NCI-H1048 (cell line): ENCODE measurements around the gene TNNT2.

Experiments used
- DNase-seq: peaks from one replicate; lab custom pipeline; 2025; lab: John Stamatoyannopoulos, UW

Gene TNNT2

DNA sequence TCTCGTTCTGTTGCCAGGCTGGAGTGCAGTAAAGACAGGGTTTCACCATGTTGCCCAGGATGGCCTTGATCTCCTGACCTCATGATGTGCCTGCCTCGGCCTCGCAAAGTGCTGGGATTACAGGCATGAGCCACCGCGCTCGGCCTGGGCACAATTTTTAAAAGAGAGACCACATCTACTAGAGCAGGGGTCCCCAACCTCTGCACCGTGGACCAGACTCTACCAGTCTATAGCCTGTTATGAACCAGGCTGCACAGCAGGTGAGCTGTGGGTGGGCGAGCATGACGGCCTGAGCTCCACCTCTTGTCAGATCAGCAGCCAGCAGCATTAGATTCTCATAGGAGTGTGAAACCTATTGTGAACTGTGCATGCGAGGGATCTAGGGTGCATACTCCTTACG, 20.8 kb downstream of the TNNT2 start:
- no peak for DNase-seq

DNA sequence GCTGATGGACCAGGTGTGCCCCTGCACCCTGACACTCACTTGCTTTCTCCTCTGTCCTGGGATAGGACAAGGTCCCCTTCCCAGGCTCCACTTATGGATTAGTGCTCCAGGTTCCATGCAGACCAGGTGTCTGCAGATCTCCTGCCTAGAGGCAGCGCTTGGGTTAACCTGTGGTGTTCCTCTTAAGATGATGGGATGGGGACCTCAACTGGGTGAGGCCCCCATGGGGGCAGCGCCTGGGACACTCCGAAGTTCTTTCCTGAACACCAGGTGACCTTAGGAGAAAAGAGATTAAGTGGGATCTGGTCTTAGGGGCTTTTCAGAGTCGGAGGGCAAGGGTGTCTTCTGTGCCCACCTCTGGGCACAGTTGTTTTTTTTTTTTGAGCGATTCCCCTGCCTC, 21.2 kb downstream of the TNNT2 start:
- no peak for DNase-seq

DNA sequence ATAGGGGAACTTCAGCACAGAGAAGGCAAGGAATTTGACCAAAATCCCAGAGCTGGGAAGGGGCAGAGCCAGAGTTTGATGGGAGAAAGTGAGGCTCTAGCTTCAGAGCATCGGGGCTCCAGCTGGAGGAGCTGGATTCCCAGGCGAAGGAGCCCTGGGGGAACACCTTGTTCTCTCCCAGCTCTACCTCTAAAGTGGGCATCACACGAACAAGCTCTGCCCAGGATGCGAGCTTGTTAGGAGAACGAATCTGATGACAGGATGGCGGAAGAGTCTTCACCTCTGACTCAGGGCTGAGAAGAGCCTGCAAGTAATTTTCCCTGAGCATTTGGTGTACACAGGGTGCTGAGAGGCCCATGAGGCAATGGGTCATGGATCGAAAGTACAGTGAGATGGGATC, 22.0 kb downstream of the TNNT2 start:
- no peak for DNase-seq

DNA sequence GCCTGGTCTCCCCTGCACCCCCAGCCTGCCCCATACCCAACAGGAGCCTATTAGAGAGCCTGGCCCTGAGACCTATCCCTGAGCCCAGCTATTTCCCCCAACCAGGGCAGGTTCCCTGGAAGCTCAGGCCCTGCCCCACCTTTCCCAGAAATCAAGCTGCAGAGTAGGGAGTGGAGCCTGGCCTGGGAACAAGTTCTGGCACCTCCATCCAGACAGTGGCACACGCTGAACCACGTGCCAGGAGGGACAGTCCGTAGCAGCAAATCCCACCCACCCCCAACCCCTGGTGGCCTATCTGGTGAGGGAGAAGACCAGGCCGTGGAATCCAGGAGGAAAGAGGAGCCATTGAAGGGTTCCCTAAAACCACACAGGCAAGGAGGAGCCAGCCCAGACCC, 22.6 kb downstream of the TNNT2 start:
- no peak for DNase-seq

DNA sequence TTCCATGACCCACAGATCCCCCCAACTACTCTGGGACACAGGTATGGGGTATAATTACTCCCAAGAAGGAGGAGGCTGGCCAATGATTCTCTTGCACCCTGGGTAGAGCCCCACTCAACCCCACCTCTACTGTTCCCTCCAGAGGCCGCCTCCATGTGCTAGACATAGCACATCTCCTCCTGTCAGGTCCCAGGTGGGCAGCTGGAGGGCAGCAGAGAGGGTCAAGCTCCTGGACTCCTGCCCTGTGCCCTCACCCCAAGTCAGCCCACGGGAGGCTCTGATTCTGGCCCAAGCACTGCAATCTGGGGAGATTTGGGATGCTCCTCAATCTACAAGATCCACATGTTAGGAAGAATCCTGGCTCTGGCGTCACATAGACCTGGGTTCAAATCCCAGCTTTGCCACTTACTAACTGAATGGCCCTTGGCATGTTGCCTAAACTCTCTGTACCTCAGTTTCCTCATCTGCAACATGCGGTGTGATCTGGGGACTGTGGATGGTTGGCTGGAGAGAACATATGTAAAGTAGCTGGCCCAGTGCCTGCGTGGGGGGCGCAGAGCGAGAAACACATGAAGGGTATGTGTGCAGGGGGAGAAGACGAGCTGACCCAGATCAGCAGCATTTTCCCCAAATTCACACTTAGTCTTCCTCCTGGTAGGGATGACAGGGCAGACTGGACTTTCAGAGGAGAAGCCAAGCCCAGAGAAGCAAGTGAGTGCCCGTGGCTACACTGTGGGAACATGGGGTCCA, 23.2 kb downstream of the TNNT2 start:
- no peak for DNase-seq

DNA sequence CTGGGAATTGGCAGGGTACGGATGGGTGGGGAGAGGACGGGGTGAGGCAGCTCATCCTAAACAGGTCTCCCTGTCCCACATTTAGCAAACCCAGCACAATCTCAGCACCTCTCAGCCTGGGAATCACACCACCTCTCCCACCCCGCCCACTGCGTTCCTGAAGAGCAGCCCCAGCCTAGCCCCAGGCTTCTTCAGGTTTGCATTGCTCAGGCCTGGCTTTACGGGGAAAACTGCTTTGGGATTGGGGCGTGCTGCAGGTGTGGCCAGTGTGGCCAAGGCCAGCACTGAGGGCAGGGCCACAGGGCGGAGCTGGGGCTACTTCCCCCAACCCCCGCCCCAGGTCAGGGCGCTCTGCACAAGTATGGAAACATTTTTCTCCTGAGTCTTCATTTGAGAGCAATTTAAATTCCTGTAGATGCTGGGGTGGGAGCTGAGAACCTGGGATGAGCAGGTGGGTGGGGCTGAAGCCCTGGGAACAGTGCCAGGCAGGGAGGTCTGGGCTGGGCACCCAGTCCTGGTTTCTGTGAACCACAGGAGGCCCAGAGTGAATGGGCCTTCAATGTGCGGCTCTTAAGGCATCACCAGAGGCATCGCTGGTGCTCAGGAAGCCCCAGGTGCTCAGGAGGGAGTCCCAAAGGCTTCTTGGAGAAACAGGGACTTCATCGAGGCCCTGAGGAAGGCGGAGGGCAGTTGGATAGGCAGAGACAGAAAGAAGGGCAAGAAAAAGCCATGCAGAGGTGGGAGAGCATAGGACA, 24.1 kb downstream of the TNNT2 start:
- no peak for DNase-seq

DNA sequence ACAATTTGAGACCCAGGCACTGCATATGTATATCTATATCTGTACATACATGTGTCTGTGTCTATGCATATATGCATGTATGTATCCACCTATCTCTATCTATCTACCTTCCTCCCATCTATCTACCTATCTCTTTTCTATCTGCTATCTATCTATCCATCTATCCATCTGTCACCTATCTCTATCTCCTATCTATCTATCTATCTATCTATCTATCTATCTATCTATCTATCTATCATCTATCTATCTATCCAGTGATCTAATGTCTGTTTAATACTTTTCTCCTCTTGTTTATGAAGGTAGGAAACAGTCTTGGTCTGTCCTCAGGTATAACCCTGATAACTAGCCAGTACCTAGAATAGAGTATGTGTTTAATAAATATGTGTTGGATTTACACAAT, 25.9 kb downstream of the TNNT2 start:
- no peak for DNase-seq

DNA sequence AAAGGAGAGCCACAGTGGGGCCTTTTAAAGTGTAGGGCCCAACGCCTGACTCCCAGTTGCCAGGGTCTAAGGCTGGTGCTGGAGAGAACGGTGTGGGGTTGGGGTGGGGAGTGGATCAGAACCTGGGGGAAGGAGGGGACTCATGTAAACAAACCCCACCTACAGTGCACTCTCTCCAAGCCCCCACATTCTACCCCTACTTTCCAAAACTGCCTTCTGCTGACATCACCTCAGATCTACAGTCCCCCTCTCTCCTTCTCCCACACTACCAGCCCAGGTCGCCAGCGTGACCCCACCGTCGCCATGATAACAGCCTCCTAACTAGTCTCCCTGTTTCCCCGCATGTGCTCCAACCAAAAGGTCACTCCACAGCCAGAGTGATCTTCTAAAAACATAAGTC, 26.6 kb downstream of the TNNT2 start:
- no peak for DNase-seq

DNA sequence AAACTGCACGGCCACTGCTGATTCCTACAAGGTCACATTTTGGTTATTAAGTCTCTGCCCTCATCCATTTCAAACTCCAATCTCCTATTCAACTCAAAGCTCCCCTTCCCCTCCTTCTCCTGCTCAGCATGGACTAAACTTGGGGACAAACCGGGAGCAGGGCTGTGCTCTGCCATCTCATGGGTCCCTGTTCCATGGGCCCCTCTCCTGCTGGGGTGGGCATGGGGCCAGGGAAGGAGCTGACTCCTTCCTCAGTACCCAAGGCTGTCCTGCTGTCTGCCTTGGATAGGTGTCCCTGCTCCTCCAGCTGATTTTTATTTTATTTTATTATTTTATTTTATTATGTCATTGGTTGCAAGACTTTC, 27.1 kb downstream of the TNNT2 start:
- DNase-seq: no peak

DNA sequence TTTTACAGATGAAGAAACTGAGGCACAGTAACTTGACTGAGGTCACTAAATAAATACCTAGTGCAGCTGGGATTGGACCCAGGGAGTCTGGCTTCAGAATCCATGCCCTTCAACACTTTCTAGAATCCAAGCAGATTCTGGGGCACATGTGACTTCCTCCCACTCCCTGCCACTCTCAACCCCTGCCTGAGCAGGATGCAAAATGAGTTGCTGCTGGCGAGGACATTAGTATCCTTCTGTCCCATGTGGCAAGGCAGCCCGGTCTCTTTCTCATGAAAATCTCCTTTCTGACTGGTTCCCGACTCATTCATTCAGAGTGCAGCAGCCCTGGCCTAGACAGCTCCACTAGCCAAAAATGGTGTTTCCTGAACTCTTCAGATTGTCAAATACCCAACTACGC, 28.4 kb downstream of the TNNT2 start:
- no peak for DNase-seq

DNA sequence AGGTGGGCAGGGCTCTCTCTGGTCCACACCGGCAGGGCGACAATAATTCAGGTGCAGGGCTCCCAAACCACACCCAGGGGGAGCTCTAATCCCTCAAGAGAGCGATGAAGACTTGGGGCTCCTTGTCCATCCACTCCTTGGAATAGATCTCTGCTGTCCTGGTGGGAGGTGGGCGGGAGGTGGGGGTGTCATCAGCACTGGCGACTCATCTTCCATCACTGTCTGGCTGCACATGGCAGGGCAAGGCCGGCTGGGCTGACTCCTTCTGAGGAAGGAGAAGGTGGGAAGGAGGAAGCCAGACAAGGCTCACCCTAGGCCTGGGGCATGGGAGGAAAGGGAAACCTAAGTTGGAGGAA, 29.3 kb downstream of the TNNT2 start:
- no peak for DNase-seq

DNA sequence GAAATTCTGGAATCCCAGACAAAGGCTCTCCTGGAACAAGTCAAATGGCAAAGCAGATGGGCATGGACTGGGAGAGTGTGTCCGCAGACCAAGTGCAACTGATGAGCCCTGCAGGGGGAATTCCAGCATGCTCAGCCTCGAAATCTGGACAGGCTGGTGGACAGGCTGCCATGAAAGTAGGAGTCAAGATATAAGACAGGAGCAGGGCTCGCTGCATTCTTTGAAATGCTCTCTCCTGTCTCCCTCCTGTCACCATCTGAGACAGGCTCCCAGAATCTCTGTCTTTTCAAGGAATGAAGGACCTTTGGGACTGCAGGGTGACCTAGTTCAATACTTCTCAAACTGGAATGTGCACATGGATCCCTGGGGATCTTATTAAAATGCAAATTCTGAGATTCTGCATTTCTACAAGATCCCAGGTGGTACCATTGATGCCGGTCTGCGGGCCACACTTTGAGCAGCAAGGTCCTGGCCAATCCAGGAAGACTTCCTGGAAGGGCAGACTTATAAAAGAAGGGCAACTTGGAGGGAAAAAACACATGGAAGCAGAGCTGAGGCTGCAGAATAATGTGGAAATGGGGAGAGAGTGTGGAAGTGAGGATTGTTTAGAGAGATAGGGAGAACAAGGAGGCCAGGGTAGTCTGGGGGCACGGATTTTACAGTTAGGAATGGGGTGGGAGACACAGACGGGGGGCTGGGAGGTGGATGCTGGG, 29.8 kb downstream of the TNNT2 start:
- no peak for DNase-seq

DNA sequence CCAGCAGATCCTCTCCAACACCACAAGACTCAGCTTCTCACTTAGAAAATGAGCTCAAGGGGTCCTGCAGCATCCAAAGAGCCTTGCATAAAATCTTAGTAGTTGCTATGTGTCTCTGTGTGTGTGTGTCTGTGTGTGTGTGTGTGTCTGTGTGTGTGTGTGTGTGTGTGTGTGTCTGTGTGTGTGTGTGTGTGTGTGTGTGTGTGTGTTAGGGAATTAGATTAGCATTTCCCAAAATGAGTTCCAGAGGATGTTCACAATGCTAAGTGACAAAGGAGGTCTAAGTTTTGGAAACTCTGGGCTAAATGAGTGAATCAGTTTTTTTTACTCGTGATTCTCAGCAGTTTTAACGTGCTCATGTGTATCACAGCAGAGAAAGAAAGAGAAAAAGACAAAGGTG, 30.5 kb downstream of the TNNT2 start:
- no peak for DNase-seq

DNA sequence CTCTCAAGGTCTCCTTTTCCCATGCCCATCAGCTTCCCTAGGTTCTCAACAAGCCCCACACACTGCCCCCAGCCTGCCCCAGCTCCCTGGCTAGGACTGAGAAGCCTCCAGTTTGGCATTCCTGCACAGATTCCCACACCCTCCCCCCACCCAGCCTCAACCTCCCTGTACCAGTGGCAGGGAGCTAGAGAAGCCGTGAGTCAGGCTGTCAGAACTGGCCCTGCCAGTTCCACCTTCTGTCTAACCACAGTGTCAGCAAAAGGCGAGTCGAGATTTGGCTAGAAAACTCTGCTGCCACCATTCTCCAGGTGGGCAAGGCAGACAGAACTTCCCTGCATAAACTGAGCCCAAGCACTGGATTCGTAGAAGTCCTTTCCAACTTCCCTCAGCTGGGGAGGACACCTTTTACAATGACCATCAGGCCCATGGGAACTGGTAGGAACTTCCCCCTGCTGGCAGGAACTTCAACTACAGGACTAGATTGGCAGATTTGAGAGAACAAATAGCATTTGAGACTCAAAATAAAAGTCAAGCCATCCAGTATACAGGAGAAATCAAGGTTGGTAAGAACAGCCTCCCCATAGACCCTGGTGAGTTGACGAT, 31.0 kb downstream of the TNNT2 start:
- DNase-seq: no peak

DNA sequence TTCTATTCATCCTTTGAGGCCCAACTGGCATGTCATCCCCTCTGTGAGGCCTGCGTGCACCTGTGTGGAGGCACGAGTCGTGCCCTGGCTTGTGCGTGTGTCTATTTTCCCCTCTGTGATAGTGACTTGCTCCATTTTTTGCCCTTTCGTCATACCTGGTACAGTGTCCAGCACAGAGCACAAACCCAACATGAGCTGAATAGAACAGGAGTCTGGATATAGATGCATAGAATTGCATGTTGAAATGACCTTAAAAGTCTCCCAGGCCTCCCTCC, 32.5 kb downstream of the TNNT2 start:
- DNase-seq: no peak

DNA sequence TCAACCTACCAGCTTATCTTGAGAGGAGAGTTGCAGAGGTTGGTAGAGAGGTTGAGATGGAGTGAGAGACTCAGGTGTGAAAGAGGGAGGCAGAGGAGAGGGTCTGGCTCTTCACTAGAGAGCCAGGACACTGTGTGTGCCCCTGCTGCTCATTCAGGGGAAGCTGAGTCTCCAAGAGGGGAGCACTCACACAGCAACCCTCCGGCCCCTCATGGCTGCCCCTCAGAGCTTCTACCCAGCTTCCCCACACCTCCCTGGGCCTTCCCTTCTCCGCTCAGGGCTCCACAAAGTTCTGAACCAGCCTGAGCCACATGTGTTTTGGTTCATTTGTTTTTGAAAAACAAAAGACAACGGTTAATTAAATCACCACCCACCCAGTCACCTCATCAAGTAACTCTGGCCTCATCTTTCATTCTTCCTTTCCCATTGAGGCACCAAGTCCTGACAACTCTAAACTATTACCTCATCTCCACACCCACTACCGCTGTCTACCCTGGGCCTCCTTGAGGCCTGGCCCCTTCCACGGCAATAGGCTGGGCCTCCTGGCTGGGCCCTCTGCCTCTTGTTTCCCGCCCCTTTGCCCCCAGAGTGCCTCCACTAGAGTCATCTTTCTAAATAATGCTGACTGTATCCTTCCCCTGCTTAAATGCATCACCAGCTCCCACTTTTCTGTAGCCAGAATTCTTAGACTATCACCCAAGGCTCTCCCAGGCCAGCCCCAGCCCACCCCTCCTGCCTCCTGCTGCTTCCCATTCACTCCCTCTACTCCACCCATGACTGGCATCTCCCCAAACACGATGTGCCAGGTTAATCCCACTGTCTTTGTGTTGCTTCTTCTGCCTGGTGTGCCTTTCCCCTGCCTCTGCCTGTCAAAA, 33.0 kb downstream of the TNNT2 start:
- DNase-seq: no peak

DNA sequence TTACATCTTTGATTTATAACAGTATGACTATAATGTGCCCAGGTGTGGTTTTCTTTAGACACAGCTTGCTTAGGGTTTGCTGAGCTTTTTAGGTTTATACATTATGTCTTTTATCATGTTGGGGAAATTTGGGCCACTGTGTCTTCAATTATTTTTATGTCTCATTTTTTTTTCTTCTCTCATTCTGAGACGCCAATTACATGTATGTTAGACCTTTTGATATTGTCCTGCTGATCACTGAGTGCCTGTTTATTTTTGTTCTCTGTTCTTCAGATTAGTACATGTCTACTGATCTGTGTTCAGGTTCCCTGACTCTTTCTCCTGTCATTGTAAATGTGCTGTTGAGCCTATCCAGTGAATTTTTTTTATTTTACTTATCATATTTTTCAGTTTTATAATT, 36.1 kb downstream of the TNNT2 start:
- DNase-seq: no peak

DNA sequence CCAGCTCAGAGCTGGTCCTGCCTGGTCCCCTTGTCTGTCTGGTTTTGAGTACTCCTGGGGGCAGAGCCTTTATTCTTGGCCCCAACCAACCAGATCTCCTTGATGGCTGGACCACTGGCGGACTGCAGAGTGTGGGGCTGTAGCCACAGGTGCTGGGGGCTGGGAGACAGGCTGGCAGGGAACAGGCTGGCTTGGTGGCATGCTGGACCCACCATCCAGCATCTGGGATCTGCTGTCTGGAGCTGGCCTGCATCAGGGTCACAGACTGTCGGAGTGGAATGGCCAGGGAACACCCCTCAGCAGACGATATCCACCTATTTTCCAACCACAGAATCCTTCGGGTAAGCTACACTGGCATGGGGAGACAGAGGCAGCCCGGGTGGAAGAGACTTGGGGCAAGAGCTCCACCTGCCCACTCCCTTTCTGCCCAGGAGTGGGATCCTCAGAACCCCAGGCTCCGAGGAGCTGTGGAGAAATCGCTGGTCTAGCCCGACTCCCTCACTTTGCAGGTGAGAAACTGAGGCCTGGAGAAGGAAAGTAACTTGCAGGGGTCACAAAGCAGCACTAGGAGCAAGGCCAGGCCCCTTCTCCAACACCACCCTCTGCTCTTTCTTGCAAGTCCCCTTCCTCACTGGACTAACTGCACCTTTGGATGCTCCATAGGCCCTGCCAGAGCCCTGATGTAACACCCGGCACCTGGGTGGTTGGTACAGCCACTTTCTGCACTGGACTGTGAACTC, 40.6 kb downstream of the TNNT2 start:
- DNase-seq: no peak

DNA sequence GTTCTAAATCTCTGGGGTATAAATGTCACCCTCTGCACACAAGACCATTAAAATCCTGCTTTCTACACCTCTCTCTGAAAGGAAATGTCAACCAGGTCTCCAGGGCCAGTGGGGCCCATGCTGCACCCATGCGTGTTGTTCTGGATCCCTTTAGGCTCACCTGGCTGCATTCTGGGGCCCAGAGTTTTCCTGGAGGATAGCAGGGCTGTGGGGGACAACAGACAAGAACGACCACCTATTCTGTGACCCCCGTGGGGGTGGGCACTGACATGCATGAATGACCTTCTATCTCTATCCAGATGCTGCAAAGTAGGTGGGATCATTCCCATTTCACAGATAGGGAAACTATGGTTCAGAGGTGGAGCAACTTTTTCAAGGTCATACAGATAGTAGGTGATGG, 41.6 kb downstream of the TNNT2 start:
- no peak for DNase-seq

DNA sequence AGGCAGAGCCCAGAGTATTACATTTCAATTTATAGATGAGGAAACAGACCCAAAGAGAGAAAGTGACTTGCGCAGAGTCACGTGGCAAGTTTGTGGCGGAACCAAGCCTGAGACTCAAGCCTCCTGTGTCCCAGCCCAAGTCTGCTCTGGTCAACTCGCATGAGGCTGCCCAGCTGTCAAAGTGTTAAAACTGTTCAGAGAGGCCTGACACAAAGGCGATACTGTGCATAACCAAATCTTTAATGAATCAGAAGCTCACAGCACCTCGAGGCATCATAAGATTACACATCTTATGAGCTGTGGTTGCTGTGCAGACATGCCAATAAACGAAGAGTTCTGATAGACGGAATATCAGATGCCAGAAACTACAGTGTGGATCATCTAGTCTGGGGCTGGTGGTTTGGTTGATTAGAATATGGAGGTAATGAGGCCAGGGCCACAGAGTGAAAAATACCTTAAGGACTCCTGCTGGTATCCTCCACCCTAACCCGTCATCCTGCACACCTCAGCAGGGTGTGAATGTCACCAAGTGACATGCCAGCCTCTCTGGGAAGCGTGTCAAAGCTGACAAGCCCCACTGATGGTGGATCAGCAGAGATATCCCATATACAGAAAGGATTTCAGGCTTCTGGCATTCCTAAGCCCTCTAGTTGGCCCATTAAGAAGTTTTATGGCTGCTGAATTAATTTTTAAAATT, 42.2 kb downstream of the TNNT2 start:
- DNase-seq: no peak
